GM19395 (cell line): ENCODE measurements around the gene VMO1.

ENCODE experiments used
- ATAC-seq: cut with Tn5 transposase; IDR thresholded peaks from one replicate; pipeline ENCODE4 v1.9.1; 2021; ENCODE audit warnings: mild to moderate bottlenecking, moderate library complexity; ENCODE audit not compliant: unreplicated experiment

Gene VMO1

GRCh38 chr17:4764595-4764994 lies 21.6 kb downstream of the VMO1 start:
- no peak for ATAC-seq

GRCh38 chr17:4759776-4760236 lies 26.4 kb downstream of the VMO1 start:
- no peak for ATAC-seq

GRCh38 chr17:4753392-4753791 lies 32.8 kb downstream of the VMO1 start:
- no peak for ATAC-seq

- no peak for ATAC-seq
Observed at GRCh38 chr17:4751932-4752331, 34.2 kb downstream of the VMO1 start.

GRCh38 chr17:4750606-4751005 lies 35.6 kb downstream of the VMO1 start:
- ATAC-seq = no peak

GRCh38 chr17:4748686-4749085 lies 37.5 kb downstream of the VMO1 start:
- no peak for ATAC-seq

- ATAC-seq = no peak
Observed at GRCh38 chr17:4747847-4748246, 38.3 kb downstream of the VMO1 start.

GRCh38 chr17:4744999-4745969 lies 40.9 kb downstream of the VMO1 start:
- no peak for ATAC-seq

- no peak for ATAC-seq
Observed at GRCh38 chr17:4743898-4744297, 42.3 kb downstream of the VMO1 start.

- ATAC-seq = no peak
Observed at GRCh38 chr17:4743216-4743615, 42.9 kb downstream of the VMO1 start.

GRCh38 chr17:4742629-4743028 lies 43.5 kb downstream of the VMO1 start:
- no peak for ATAC-seq

- no peak for ATAC-seq
Observed at GRCh38 chr17:4742133-4742532, 44.0 kb downstream of the VMO1 start.

GRCh38 chr17:4741544-4741943 lies 44.6 kb downstream of the VMO1 start:
- no peak for ATAC-seq

- no peak for ATAC-seq
Observed at GRCh38 chr17:4740584-4740983, 45.6 kb downstream of the VMO1 start.

- ATAC-seq = no peak
Observed at GRCh38 chr17:4740025-4740351, 46.2 kb downstream of the VMO1 start.

- no peak for ATAC-seq
Observed at GRCh38 chr17:4739122-4740024, 46.8 kb downstream of the VMO1 start, which contains the start of the genes CXCL16 and ZMYND15. Gene CXCL16 (minus strand): TSS chr17:4739928. CDS start chr17:4739339, 589 bp downstream. Gene ZMYND15 (plus strand): TSS chr17:4739833. CDS start chr17:4740549, 716 bp downstream.

- ATAC-seq = no peak
Observed at GRCh38 chr17:4738136-4739121, 47.7 kb downstream of the VMO1 start.

GRCh38 chr17:4735876-4736651 lies 50.1 kb downstream of the VMO1 start:
- ATAC-seq = no peak
